SIG-M5 treated with dmso at 0.1 percent for 504 hours (cell line): ENCODE data around the gene TYROBP.
A peak's percentile ranks its signal among the peaks of the same experiment; 100 is the strongest.
"Not testable (repeated sequence)": the region's sequence is repeated elsewhere in the genome, so short reads cannot be mapped to it uniquely, and the experiment has no call there.

Experiments
- DNase-seq: peaks from one replicate; lab custom pipeline; 2025; ENCODE audit not compliant: unreplicated experiment; lab: John Stamatoyannopoulos, UW

The TYROBP gene

DNA sequence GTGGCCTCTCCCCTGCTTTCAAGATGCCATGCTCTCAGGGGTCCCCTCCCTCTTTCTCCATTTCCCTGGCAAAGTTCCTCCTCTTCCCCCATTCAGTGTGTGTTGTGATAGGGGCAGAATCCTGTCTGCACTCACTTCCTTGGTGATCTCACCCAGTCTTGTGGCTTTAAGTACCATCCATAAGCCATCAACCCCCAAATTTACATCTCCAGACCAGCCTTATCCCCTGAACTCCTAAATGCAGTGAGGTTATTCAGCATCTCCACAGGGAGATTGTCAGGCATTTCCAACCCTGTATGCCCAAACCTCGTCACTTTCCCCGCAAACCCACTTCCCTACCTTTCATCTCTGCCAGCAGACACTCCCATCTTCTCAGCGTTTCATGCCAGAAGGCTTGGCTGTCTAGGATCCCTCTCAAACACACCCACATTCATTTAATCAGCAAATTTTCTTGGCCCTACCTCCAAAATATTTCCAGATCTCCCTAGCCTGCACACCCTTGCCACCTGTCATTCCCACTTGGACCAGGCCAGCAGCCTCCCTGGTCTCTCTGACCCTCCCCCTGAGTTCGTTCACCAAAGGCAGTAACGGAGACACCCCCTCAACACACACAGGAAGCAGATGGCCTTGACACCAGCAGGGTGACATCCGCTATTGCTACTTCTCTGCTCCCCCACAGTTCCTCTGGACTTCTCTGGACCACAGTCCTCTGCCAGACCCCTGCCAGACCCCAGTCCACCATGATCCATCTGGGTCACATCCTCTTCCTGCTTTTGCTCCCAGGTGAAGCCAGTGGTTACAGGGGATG, 6.0 kb downstream of the TYROBP start, which contains the start of gene HCST:
Gene HCST, plus strand, starts transcription at position 676 of the 808 bp plus-strand sequence. Its CDS starts 65 bp downstream, at position 741.
- peak; percentile 53 for DNase-seq

- no peak for DNase-seq
Measured at GRCh38 chr19:35901055-35901644, 6.9 kb downstream of the TYROBP start.

GRCh38 chr19:35899547-35900214, 8.4 kb downstream of the TYROBP start:
- peak; percentile 81 for DNase-seq

DNA sequence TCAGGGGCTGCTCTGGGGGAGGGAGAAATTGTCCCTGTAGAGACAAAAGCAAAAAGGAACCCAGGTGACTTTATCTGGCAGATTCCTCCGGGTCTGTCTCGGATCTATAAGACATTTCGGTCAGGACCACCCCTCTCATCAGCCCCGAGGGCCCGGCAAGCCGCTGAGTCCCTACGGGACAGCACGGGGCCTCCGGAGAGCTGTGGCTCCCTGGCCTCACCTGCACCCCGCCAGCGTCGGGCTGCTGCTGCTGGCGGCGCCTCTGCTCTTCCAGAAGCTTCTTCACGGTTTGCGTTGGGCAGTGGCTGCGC, 9.6 kb downstream of the TYROBP start:
- DNase-seq, result no peak

DNA sequence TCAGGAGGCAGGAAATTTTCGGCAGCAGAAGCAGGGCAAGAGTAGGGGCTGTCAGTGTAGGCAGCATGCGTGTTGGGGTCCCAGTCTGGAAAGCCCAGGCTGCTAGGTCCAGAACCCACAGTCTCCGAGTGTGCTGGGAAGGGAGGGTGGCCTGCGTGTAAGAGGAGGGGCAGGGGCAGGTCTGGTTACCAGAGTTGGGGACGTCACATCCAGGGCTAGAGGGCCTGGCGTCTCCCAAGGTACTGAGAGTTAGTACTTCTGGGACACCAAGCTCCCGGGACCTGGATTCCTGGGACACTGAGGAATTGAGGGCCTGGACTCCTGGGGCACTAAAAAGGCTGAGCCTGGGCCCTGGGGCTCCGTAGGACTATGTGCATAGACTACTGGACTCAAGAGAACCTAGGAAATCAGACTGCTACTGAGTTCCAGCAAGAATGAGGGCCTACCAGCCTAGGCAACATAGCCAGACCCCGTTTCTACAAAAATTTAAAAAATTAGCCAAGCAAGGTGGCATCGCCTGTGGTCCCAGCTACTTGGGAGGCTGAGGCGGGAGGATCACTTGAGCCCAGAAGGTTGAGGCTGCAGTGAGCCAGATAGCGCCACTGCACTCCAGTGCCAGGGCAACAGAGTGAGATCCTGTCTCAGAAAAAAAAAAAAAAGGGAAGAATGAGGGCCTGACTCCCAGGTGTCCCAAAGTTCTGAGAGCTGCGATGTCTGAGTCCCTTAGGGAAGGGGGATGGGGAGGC, 10.2 kb downstream of the TYROBP start:
- no peak for DNase-seq

- DNase-seq, result no peak
Measured at GRCh38 chr19:35896643-35897040, 11.5 kb downstream of the TYROBP start.

DNA sequence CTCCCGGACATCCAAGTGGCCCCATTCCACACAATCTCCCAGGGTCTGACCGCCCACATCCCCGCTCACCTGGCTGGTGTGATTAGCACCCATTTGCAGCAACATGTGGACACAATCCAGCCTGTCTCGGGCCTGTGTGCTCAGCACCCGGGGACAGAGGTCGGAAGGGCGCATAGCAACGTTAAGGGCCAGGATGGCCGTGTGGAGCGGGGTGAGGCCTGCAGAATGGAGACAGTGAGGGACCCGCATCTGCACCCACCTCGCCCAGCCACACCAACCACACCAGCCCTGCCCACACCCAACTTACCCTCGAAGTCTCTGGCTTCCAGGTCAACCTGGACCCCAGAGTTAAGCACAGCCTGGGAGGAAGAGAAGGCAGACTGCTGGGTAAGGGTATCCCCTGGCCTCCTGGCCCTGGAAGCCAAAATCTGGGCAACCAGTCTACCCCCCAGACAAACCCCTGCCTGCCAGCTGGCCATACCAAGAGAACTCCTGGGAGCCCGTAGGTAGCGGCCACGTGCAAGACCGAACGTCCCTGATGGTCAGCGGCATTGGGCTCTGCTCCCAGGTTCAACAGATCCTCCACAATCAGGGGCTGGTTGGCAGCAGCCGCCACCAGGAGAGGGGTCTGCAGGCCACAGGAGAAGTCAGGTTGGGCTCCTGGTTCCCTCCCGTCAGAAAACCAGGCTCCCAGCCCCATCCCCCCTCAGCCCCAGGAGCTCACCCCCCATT, 12.0 kb downstream of the TYROBP start:
- no peak for DNase-seq

DNA sequence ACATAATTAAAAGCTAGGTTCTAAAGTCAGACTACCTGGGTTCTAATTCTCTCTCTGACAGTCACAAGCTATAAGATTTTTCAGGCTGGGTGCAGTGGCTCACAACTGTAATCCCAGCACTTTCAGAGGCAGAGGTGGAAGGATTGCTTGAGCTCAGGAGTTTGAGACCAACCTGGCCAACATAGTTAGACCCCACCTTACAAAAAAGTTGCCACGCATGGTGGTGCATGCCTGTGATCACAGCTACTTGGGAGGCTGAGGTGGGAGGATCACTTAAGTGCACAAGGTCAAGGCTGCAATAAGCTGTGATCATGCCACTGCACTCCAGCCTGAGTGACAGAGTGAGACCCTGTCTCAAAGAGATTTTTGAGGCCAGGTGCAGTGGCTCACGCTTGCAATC, 13.8 kb downstream of the TYROBP start:
- no peak for DNase-seq

GRCh38 chr19:35891819-35892218, 16.3 kb downstream of the TYROBP start:
- not testable (repeated sequence) for DNase-seq

- no peak for DNase-seq
Measured at GRCh38 chr19:35890113-35890650, 17.9 kb downstream of the TYROBP start.

DNA sequence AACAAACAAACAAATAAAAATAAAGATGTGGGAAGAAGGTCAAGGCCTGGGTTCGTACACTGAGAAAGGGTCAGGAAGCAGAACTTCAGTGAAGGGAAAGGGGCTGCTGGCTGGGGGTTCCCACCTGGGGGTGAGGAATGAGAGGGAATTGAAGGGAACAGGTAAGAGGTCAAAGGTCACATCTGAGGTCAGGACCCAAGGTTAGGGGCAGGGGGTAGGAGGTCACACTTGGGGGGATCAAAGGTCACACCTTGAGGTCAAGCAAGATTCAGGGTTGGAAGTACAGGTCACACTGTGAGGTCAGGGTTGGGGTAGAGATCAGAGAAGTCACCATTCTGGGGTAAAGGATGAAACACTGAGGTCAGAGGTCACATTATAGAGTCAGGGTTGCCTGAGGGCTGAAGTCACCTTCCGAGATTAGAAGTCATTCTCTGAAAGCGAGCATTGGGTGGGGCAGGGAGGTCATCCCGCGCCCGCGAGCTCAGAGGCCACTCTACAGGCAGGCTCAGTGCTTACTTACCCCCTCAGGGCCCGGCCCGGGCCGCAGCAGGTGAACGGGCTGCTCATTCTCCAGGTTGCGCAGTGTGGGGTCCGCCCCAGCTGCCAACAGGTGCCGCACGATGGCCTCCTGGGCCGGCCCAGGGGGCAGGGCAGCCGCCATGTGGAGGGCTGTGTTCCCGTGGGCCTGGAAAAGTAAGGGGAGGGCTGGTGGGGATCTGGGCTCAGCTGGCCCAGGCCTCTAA, 18.6 kb downstream of the TYROBP start:
- DNase-seq, result no peak

DNA sequence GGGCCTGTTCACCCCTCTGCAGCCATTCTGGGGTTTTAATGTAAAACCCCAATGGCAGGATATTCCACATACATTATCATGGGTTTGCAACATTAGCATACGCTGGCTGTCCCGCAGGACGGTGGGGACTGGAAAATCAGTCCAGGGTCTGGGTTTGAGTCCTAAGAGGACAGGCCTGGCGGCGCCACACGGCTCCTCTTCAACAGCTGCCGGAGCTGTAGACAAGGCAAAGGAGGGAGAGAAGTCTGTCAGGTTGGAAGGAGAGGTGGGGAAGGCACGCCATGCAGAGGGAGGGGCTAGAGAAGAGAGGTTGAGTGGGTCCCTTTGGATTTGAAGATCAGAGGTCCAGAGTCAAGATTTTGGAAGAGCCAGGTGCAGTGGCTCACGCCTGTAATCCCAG, 19.7 kb downstream of the TYROBP start:
- no peak for DNase-seq

GRCh38 chr19:35887197-35887596, 20.9 kb downstream of the TYROBP start:
- DNase-seq, result no peak

DNA sequence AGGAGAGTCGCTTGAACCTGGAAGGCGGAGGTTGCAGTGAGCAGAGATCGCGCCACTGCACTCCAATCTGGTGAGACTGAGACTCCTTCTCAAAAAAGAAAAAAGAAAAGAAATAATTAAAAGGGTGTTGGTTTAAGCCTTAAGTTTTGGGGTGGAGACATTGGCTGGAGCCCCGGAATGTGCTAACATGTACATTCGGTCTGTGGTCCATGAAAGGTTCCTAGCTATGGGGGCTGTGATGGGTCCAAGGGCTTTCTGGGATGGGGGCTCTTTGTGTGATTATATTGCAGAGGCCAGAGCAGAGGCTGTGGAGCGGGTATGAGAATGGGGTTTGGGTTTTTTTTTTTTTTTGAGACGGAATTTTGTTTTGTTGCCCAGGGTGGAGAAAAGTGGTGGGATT, 22.2 kb downstream of the TYROBP start:
- DNase-seq, result no peak

GRCh38 chr19:35885225-35885738, 22.8 kb downstream of the TYROBP start:
- DNase-seq, result no peak

GRCh38 chr19:35883882-35884281, 24.2 kb downstream of the TYROBP start:
- DNase-seq, result no peak

GRCh38 chr19:35882114-35882832, 25.8 kb downstream of the TYROBP start:
- DNase-seq, result peak; percentile 67

- DNase-seq, result peak; percentile 82
Measured at GRCh38 chr19:35879770-35880317, 28.3 kb downstream of the TYROBP start.

DNA sequence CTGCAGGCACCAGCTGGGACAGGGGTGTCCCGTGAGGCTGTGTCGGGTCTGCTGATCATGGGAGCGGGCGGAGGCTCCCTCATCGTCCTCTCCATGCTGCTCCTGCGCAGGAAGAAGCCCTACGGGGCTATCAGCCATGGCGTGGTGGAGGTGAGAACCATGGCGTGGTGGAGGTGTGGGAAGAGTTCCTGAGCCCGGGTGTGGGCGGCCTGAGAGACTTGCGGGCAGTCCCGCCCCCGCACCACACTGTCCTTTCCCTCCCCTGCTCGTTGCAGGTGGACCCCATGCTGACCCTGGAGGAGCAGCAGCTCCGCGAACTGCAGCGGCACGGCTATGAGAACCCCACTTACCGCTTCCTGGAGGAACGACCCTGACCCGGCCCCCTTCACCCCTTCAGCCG, 29.0 kb downstream of the TYROBP start:
- DNase-seq, result no peak
